Caco-2 (cell line): ENCODE data around the gene TTC7B. TPM values are rescaled to one million over a fixed set of nuclear protein-coding genes. Genes with fewer than 3 reads are reported as not detected.

Experiments
- Bru-seq: library from RNA; stranded (reverse); fragments of 400-500 nt; gene quantifications from one replicate; lab custom pipeline; 2021; lab: Mats Ljungman, UMichigan
- BruChase-seq, 2 experiments: library from RNA; stranded (reverse); fragments of 400-500 nt; gene quantifications; one replicate each; lab custom pipeline; 2021; lab: Mats Ljungman, UMichigan
- BruUV-seq: library from RNA; stranded (reverse); fragments of 400-500 nt; replicated peaks from 2 replicates; lab custom pipeline; 2021; lab: Mats Ljungman, UMichigan
- CTCF ChIA-PET: fragments of 300-600 bp; sonication (Branson Sonifier 250); formaldehyde crosslinking; loops from one replicate; lab custom pipeline; 2022; ENCODE audit warnings: antibody characterized with exemption; lab: Charles Lee
- POLR2A ChIA-PET: fragments of 300-600 bp; sonication (Branson Sonifier 250); formaldehyde crosslinking; loops from one replicate; lab custom pipeline; 2022; ENCODE audit warnings: antibody characterized with exemption; lab: Charles Lee
- DNase-seq, 2 experiments: peaks; one replicate each; pipeline versions ENCODE4 v3.0.0 to v3.0.0-alpha.2; 2020 to 2022
- H3K27me3 ChIP-seq: replicated peaks from 2 replicates; pipeline ENCODE4 v1.6.0; 2011; ENCODE audit warnings: low read length; ENCODE audit not compliant: control insufficient read depth, insufficient read depth
- H3K36me3 ChIP-seq: 2 replicates; pipeline ENCODE4 v1.5.1; 2011; ENCODE audit warnings: low read length; ENCODE audit not compliant: control insufficient read depth, insufficient read depth
- H3K4me1 ChIP-seq: fragments of 250-450 bp; sonication (Bioruptor Pico); 2 replicates; pipeline ENCODE4 v1.5.1; 2020; ENCODE audit warnings: mild to moderate bottlenecking
- H3K4me3 ChIP-seq: 2 replicates; pipeline ENCODE4 v1.5.1; 2011; ENCODE audit warnings: low read depth, mild to moderate bottlenecking, control low read depth, low read length
- H3K9me3 ChIP-seq: fragments of 250-450 bp; sonication (Bioruptor Pico); 2 replicates; pipeline ENCODE4 v1.5.1; 2020; ENCODE audit warnings: mild to moderate bottlenecking, moderate library complexity
- H3K27ac Mint-ChIP-seq: one replicate; pipeline ENCODE4 v1.8.0; 2022; ENCODE audit warnings: mixed read lengths; ENCODE audit not compliant: unreplicated experiment
- H3K27me3 Mint-ChIP-seq: one replicate; pipeline ENCODE4 v1.8.0; 2022; ENCODE audit warnings: mixed read lengths; ENCODE audit not compliant: insufficient read depth, unreplicated experiment
- H3K36me3 Mint-ChIP-seq: one replicate; pipeline ENCODE4 v1.8.0; 2022; ENCODE audit warnings: mild to moderate bottlenecking, mixed read lengths; ENCODE audit not compliant: insufficient read depth, unreplicated experiment
- H3K4me1 Mint-ChIP-seq: one replicate; pipeline ENCODE4 v1.8.0; 2022; ENCODE audit warnings: low read depth, mixed read lengths; ENCODE audit not compliant: unreplicated experiment
- H3K4me3 Mint-ChIP-seq: one replicate; pipeline ENCODE4 v1.8.0; 2022; ENCODE audit warnings: mild to moderate bottlenecking, moderate library complexity, mixed read lengths; ENCODE audit not compliant: unreplicated experiment
- H3K9me3 Mint-ChIP-seq: one replicate; pipeline ENCODE4 v1.8.0; 2022; ENCODE audit warnings: mixed read lengths; ENCODE audit not compliant: unreplicated experiment
- intact Hi-C: fragments of 100-400 bp; cut with micrococcal nuclease; formaldehyde crosslinking; loops from one replicate; pipeline ENCODE4 v1.10.0; 2022; ENCODE audit not compliant: unreplicated experiment
- long read RNA-seq: library from polyadenylated mRNA; stranded (forward); transcript quantifications from one replicate; pipeline ENCODE4 v2.0.0, GENCODE V29; 2022
- total RNA-seq: library from RNA; stranded (reverse); gene quantifications from 2 replicates; pipeline ENCODE4 v1.2.3, GENCODE V29; 2022
- TF ChIP-seq, protein P1 (sequence below), 2 experiments: fragments of 200-600 bp in 1 of 2; IDR thresholded peaks; 1 replicate in 1 of 2; 2 replicates in 1 of 2; pipeline versions ENCODE4 v1.5.1 to v1.8.0; 2011 to 2022; ENCODE audit warnings: antibody characterized with exemption in 1 of 2, control low read depth in 1 of 2, inconsistent platforms in 1 of 2, low read depth in 1 of 2, low read length in 1 of 2, mild to moderate bottlenecking in 1 of 2, moderate library complexity in 1 of 2; ENCODE audit not compliant: insufficient read depth in 1 of 2, severe bottlenecking in 1 of 2, unreplicated experiment in 1 of 2

The TTC7B gene
- 19.0 and 28.5 TPM in 2 replicates for total RNA-seq
- percentile 50 among the genes with signal in this experiment for Bru-seq, nascent RNA
- percentile 47 among the genes with signal in this experiment for BruChase-seq, experiment 1, labeled RNA remaining after a 2-hour chase
- BruChase-seq, experiment 2, labeled RNA remaining after a 6-hour chase, result percentile 46 among the genes with signal in this experiment
- long read RNA-seq, full-length matches to known transcripts, result 7 of 13 reads
- long read RNA-seq, partial matches to known transcripts, result 1 of 13 reads
- long read RNA-seq, other reads (novel, unspliced or antisense), result 5 of 13 reads

DNA sequence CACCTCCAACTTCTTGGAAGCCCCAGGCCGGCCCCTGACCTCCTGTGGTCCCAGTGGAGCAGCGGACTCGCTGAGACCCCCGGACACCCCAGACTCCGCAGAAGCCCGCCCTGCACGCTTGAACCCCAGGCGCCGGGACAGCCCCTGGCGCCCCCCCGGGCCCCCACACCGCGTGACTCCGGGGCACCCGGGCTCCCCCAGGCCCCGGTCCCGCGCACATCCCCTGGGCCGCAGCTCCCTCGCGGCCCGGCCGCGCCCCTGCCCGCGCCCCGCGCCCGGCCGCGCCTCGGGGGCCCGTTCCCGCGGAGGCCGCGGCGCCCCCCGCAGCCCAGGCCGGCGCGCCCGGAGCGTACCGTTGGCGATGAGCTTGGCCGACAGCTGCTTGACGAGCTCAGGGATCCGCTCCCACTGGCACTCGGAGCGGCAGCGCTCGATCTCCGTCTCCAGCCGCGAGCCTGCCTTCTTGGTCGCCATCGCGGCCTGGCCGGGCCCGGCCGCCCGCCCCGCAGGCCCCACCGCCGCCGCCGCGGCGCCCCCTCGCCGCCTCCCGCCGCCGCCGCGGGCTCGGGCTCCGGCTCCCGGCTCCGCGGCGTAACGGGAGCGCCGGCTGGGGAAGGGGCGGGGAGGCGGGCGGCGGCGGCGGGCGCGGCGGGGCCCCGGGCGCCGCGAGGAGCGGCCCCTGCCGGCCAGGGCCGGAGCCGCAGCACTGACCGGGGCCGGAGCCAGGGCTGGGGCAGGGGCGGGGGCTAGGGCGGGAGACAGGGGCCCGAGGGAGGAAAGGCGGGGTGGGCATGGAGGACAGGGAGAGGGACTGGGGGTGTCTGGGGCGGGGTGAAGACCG lies at the start of gene TTC7B:
Gene TTC7B, minus strand, starts transcription at position 609 of the 841 bp plus-strand sequence. Its CDS starts 135 bp downstream, at position 474.
- CTCF ChIA-PET, result interaction anchor here (0.6 to 1.0 kb wide), 3 partner anchors 21 to 174 kb away, joined by 3 read pairs; no protein-coding TSS in a partner anchor
- peak in 1 of 2 experiments; percentile 75 for DNase-seq
- Mint-ChIP-seq H3K27me3 (no peaks in the 10 kb centered on the region), H3K36me3 (no peaks in the 10 kb centered on the region), H3K9me3 (no peaks in the 10 kb centered on the region), H3K4me3 (peak within 1 kb of the TSS; percentile 71), H3K4me1 (peaks cover 21% of the 10 kb centered on the region), H3K27ac (peak within 1 kb of the TSS; percentile 49)
- H3K9me3 ChIP-seq, result no peaks in the 10 kb centered on the region
- POLR2A ChIA-PET, result no interaction called here
- peak within 1 kb of the TSS; percentile 60 for H3K4me3 ChIP-seq
- no TSS peak for BruUV-seq
- no peaks in the 10 kb centered on the region for H3K36me3 ChIP-seq
- intact Hi-C loops, result no loop called here
- H3K27me3 ChIP-seq, result no peaks in the 10 kb centered on the region
- peaks cover 12% of the 10 kb centered on the region; the same call in 1 of the 2 replicates for H3K4me1 ChIP-seq
- TF ChIP-seq, protein P1, sequence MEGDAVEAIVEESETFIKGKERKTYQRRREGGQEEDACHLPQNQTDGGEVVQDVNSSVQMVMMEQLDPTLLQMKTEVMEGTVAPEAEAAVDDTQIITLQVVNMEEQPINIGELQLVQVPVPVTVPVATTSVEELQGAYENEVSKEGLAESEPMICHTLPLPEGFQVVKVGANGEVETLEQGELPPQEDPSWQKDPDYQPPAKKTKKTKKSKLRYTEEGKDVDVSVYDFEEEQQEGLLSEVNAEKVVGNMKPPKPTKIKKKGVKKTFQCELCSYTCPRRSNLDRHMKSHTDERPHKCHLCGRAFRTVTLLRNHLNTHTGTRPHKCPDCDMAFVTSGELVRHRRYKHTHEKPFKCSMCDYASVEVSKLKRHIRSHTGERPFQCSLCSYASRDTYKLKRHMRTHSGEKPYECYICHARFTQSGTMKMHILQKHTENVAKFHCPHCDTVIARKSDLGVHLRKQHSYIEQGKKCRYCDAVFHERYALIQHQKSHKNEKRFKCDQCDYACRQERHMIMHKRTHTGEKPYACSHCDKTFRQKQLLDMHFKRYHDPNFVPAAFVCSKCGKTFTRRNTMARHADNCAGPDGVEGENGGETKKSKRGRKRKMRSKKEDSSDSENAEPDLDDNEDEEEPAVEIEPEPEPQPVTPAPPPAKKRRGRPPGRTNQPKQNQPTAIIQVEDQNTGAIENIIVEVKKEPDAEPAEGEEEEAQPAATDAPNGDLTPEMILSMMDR (IDR thresholded peaks at IDR 0.05; ENCODE audit: insufficient read depth in 1 of 2, low read depth in 1 of 2, low read length in 1 of 2, severe bottlenecking in 1 of 2, unreplicated experiment in 1 of 2), result peak in 1 of 2 experiments; percentile 50

DNA sequence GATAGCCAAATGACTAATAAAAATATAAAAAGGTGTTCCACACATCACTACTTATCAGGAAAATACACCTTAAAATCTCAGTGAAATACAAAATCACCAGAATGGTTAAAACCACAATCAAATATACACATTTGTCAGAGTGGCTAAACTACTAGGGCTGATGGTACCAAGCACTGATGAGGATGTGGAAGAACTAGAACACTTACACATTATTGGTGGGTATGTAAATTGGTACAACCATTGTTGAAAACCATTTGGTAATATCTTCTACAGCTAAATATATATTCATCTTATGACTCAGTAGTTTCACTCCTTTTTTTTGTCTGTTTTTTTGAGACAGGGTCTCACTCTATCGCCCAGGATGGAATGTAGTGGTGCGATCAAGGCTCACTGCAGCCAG lies 48.5 kb upstream of the TTC7B start:
- Mint-ChIP-seq H3K27ac (no peak overlapping the region), H3K4me1 (no peaks in the 10 kb centered on the region)
- no TSS peak for BruUV-seq

DNA sequence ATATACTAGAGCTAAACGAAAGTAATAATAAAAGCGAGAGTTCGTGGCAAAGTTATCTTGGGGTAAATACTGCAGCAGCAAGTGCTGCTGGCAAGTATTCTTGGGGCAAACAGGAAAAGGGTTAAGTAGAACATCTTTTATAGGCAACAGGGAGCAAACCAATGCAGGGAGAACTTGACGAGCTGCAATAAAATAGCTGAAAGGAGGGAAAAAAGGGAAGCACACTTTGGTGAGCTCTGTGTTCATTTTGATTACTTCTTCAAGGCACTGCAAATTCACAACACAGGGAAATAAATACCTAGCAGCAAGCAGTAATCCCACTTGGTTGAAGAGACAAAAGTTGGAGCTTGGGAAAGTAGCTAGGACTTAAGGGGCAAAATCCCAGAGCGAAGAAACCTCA lies 42.3 kb upstream of the TTC7B start:
- intact Hi-C loops, result no loop called here
- no TSS peak for BruUV-seq
- Mint-ChIP-seq H3K27me3 (no peaks in the 10 kb centered on the region), H3K9me3 (no peaks in the 10 kb centered on the region), H3K4me1 (no peaks in the 10 kb centered on the region), H3K36me3 (no peaks in the 10 kb centered on the region), H3K27ac (no peak overlapping the region), H3K4me3 (no peak overlapping the region)
- Histone ChIP-seq H3K27me3 (no peaks in the 10 kb centered on the region), H3K4me1 (no peaks in the 10 kb centered on the region), H3K9me3 (no peaks in the 10 kb centered on the region), H3K36me3 (no peaks in the 10 kb centered on the region), H3K4me3 (no peak overlapping the region)
- TF ChIP-seq, protein P1 (IDR thresholded peaks at IDR 0.05; ENCODE audit: insufficient read depth in 1 of 2, low read depth in 1 of 2, low read length in 1 of 2, severe bottlenecking in 1 of 2, unreplicated experiment in 1 of 2), result no peak
- POLR2A ChIA-PET, result no interaction called here
- DNase-seq, result no peak
- CTCF ChIA-PET, result interaction anchor here (0.9 kb wide), 1 partner anchor 44 kb away, joined by 3 read pairs; no protein-coding TSS in a partner anchor

More for the DNA sequence above, 48.5 kb upstream of the TTC7B start:
- Histone ChIP-seq H3K9me3 (no peaks in the 10 kb centered on the region), H3K4me3 (no peak overlapping the region), H3K36me3 (no peaks in the 10 kb centered on the region), H3K4me1 (no peaks in the 10 kb centered on the region), H3K27me3 (no peaks in the 10 kb centered on the region)
- intact Hi-C loops, result no loop called here
- TF ChIP-seq, protein P1 (IDR thresholded peaks at IDR 0.05; ENCODE audit: insufficient read depth in 1 of 2, low read depth in 1 of 2, low read length in 1 of 2, severe bottlenecking in 1 of 2, unreplicated experiment in 1 of 2), result no peak
- DNase-seq, result no peak
- ChIA-PET CTCF (no interaction called here), POLR2A (no interaction called here)
- Mint-ChIP-seq H3K4me3 (no peak overlapping the region), H3K27me3 (no peaks in the 10 kb centered on the region), H3K9me3 (no peaks in the 10 kb centered on the region), H3K36me3 (no peaks in the 10 kb centered on the region)
